DMS 273 treated with DMSO at 0.1 percent for 48 hours (cell line): Measurements from ENCODE around the gene UGT1A5.
A peak's percentile ranks its signal among the peaks of the same experiment; 100 is the strongest.

Experiments used
- DNase-seq: peaks from one replicate; lab custom pipeline; 2025; lab: John Stamatoyannopoulos, UW

Gene UGT1A5

GRCh38 chr2:233810385-233810784 lies 97.7 kb downstream of the UGT1A5 start:
- DNase-seq, result no peak

GRCh38 chr2:233811087-233811486 lies 98.4 kb downstream of the UGT1A5 start:
- no peak for DNase-seq

- DNase-seq, result no peak
Measured at GRCh38 chr2:233811732-233812131, 99.0 kb downstream of the UGT1A5 start.

DNA sequence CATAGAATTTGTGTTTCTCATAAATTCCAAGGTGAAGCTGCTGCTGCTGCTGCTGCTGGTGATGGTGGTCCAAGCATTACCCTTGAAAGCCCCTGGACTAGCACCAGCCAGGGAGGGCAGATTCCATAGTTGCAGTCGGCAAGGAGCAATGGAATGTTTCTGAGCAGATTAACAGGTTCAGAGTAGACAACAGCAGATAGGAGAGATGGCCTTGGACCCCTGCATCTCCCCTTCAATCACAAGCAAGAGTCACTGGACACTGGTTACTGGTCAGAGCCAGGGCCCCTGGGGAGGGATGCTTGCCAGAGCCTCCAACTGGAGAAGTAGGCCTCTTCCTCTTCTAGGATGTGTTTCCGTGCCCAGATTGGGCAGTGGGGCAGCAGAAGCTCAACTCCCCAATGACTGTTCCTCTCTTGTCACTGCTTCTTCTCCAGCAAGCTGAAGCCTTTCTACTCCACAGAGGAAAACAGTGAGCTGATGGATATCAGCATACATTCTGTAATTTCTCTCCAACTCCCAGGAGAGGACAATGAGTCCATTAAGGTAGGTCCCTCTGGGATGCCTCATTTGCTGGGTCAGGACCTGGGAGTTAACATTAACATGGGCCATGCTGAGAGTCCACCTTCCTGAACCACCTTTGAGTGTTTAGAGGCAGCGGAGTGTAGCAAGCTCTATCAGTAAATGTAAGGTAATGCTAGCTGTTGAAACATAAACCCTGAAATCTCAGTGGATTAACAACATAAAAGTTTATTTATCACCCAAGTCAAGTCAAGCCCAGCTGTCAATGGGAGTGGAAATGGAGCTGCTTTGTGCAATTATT lies 100.7 kb downstream of the UGT1A5 start:
- no peak for DNase-seq

- no peak for DNase-seq
Measured at GRCh38 chr2:233814056-233814835, 101.5 kb downstream of the UGT1A5 start.

DNA sequence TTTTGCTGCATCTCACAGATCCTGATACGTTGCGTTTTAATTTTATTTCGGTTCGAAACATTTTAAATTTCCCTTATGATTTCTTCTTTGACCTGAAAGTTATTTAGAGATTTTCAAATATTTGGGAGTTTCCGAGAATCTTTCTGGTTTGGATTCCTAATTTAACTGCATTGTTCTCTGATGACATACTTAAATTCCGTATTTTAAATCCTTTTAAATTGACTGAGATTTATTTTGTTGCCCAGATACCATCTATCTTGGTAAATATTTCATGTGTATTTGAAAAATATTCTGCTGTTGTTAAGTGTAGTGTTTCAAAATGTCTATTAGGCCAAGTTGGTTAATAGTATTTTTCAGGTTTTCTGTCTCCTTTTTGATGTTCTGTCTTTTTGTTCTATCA lies 103.2 kb downstream of the UGT1A5 start:
- no peak for DNase-seq

DNA sequence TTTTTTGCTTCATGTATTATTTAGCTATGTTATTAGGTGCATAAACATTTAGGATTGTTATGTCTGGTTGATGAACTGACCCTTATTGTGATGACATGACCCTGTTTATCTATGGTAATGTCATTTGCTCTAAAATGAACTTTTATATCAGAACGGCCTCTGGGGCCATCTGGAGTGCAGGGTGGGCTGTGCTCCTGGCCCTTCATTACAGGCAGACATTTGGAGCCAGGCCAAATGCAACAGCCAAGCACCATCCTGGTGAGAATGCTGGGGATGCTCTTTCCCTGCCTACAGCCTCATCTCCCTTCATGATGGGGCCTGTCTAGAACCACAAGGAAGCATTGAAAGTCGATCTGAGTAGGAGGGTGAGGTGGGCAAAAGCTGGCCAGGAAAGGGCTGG lies 103.6 kb downstream of the UGT1A5 start:
- peak; percentile 16 for DNase-seq

DNA sequence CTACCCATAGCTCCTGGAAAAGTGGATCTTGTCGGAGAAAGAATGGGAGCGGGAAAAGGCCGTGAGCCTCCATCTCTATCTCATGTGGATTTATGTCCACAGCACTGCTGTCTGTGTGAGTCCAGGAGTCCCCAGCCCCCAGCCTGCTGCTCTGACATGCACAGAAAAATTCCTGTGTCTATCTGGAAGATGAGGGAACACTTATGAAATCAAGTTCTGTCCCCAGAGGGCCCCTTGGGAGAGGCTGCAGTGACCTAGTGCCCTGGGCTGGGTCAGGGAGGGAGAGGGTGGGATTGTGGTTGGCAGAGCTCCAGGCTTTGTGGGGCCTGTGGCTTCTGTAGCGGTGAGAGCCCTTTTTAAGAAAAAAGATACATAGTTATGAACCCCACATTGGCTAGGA lies 104.1 kb downstream of the UGT1A5 start:
- no peak for DNase-seq

GRCh38 chr2:233817361-233817911 lies 104.7 kb downstream of the UGT1A5 start:
- no peak for DNase-seq

DNA sequence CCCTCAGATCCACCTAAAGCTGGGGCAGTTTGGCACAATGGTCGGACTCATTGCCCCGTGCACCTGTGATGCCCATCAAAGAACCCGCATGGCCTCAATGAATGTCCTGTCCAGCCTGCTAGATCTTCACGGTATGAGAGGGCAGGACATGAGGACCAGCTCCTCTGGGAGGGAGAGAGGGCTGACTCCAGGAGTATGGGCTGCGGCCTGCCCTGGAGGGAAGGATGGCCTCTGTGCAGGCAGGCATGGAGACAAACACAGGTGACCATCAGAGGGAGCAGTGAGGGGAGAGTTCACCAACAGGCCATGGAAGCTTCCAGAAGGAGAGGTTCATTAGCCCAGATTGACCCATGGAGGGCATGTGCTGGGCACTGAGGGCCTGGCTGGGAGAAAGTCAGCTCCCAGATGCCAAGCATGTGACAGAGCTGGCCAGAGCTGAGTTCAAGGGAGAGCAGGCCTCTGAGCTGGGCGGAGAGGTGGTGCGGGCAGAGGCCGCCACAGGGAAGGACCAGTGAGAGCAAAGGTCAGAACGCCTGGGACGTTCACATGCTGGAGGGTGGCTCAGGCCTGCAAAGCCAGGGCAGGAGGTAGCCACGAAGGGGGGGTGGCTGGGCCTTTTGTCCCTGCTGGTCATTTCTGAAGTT lies 105.4 kb downstream of the UGT1A5 start:
- DNase-seq, result no peak

DNA sequence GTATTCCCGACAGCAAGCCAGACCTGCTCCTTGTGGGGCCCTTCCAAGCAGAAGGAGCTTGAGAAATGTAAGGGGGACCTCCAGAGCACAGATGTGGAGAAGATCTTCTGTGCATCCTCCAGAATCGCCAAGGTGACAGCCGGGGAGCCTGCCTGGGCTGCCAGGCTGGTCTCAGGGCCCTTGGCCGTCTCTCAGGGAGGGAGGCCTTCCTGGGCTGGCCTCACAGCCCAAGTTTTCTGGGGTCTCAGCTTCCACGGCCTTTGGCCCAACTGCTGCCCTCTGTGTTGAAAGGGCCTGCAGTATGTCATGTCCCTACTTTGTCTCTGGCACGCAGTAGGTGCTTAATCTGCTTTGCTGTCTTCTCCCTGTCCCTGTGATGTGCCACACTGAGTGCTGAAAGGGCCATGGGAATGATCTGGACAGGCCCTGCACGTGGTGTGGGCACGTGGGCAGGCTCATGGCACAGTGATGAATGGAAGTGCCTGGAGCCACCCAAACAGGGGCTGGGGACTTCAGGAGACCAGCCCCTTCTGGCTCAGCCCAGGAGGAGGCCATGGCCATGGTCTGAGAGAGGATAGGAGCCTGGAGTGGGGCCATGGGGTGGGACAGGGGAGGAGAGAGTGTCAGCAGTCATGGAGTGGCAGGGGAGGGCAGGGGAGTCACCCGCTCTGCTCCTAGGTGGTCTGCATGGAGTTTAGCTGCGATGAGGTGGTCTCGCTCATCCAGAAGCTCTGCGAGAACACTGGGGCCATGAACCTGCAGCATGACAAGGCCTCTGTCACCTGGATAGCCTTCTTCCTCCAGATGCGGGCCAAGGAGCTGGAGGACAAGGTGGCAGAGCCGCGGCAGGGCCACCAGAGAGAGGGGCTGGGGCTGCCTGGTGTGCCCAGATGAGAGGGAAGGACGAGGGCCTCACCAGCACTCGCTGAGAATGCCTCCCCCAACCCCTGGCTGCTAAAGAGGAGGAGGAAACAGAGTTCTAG lies 106.2 kb downstream of the UGT1A5 start:
- no peak for DNase-seq

DNA sequence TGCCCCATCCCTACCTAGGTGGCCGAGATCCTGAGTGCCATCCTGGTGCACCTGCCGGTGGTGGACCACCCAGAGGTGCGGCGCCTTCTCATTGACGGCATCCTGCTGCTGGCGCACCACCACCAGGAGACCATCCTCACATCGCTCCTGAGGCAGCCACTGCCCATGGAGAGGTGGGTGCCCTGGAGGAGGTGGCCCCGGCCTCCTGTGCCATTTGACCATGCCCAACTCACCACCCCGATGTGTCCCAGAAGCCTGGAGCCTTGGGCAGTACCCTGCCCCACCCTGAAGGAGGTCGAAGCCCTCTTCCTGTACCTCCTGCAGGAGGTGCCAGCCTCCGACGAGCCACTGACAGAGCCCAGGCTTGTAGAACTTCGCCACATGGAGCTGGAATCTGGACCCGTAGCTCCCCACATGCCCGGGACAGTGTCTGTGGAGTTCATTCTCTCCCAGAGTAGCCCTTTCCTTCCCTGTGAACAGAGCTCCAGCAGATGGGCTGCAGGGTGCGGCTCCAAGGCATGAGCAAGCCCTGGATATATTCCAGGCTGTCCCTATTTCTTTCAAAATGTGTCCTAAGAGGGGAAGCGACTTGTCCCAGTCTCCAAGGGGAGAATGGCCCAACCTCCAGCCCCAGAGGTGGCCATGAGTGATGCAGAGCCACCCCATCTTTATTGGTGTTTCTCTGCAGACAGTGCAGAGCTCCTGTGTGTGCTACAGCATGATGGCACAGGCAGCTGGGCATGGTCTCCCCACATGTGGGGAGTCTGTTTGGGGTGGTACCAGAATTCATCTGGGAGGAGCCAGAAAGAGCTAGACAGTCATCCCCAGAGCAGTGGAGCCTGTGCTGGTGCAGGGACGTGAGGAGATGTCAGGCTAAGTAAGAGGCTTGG lies 107.4 kb downstream of the UGT1A5 start:
- no peak for DNase-seq

DNA sequence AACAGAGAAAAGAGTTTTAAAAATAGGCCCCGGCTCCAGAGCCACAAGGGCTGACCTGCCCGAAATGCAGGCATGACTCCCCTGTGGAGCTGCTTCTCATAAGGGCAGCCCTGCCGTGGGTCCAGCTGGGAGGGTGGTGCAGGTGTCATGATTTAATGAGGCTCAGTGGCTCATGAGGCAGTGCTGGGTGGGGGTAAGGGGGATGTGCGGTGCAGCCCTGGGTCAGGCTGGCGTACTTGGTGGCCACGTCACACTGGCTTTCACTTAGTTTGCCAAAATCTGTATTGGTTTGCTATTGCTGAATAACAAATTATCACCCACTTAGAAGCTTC lies 108.0 kb downstream of the UGT1A5 start:
- DNase-seq, result no peak

GRCh38 chr2:233821196-233821595 lies 108.5 kb downstream of the UGT1A5 start:
- no peak for DNase-seq

GRCh38 chr2:233821709-233822100 lies 109.0 kb downstream of the UGT1A5 start:
- DNase-seq, result no peak

GRCh38 chr2:233822101-233822771 lies 109.5 kb downstream of the UGT1A5 start:
- DNase-seq, result no peak
